HG03103 (cell line): ENCODE results near the gene UBR1.

Source experiments
- ATAC-seq: cut with Tn5 transposase; IDR thresholded peaks from one replicate; pipeline ENCODE4 v1.9.1; 2021; ENCODE audit warnings: low read depth; ENCODE audit not compliant: unreplicated experiment

Gene UBR1

DNA sequence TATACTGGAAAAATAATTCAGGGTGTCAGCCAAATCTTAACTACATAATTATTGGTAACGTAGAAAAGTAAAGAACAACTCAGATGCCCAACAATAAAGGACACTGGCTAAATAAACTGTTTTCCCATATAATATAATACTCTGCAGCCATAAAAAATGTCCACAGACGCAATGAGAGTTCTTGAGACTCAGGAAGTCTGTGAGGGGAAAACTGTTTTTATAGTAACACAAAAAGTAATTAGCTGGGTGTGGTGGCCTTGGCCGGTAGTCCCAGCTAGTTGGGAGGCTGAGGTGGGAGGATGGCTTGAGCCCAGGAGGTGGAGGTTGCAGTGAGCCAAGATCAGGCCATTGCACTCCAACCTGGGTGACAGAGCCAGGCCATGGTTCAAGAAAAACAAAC, 5.5 kb upstream of the UBR1 start:
- no peak for ATAC-seq

- ATAC-seq, result no peak
These were observed 1.9 kb upstream of the UBR1 start for GRCh38 chr15:43107751-43108150.

DNA sequence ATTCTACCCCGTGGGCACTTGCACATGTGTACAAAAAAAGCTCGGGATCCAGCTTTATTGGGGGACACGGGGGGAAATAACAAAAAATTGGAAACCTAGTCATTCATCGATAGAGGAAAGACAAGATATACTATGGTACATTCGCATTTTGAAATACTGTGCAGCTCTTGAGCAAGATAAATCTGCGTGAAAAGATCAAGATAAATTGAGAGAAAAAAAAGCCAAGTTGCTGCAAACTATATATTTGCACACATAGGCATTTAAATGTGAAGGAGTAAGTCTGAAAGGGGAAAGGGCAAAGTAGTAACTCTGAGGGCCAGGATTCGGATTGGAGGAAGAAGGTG, 620 bp upstream of the UBR1 start:
- no peak for ATAC-seq

DNA sequence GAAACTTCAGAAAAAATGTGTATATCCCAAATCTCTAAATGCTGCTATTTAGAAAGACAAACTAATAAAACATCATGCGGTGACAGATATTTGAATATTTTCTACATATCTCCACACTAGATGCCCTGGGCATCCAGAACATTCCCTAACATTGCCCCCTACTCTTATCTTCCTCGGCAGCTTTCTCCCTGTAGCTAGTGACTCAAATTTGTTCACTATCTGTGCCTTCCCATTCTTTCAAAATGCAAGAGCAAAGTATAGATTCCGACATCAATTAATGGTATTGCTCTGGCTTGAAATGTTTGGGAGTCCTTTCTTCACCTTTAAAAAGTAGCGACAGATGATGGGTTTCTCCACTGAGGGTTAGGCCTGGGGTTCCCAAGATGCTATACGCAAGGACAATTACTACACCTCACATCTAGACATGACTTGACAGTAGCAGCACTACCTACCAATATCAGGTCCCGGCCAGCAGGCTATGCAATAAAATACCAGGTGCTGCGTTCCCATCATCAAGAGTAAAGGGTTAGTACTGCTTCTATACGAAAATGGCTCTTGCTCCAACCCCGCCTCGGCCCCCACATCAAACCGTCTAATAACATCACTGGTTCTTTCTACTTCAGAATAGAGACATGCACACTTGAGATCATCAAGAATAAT, 631 bp downstream of the UBR1 start:
- no peak for ATAC-seq

GRCh38 chr15:43104426-43104825, 1.4 kb downstream of the UBR1 start:
- ATAC-seq, result no peak

GRCh38 chr15:43103907-43104306, 1.9 kb downstream of the UBR1 start:
- ATAC-seq, result no peak

DNA sequence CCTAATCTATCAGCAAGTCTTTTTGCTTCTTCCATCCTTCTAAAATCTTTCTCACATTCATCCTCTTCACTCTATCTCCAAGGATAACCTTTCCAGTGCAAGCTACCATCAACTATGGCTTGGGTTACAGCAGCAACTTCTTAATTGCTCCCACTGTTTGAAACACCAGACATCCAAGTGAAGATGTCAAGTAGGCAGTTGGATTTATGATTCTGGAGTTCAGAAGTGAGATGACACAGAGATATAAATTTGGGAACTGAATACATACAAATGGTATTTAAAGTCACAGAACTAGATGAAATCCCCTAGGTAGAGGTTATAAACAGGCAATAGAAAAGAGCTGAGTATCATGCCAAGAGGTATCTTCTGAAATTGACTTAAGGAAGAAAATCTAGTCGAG, 3.7 kb downstream of the UBR1 start:
- no peak for ATAC-seq

DNA sequence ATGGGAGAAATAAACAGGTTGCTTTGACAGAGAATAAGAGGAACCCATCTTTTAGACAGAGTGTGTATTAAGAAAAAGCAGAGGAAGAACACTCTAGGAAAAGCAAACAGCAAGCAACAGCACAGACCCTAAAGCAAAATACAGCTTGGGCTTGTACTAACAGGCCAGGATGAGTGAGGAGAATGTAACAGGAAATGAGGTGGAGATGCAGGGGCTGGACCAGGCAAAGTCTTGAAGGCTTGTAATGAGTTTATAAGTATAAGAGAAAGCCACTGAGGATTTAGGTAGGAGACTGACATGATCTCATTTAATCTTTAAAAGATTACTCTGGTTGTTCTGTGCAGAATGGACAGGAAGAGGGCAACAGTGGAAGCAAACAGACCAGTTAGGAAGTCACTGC, 4.9 kb downstream of the UBR1 start:
- no peak for ATAC-seq

GRCh38 chr15:43099105-43099845, 6.6 kb downstream of the UBR1 start:
- ATAC-seq, result no peak

DNA sequence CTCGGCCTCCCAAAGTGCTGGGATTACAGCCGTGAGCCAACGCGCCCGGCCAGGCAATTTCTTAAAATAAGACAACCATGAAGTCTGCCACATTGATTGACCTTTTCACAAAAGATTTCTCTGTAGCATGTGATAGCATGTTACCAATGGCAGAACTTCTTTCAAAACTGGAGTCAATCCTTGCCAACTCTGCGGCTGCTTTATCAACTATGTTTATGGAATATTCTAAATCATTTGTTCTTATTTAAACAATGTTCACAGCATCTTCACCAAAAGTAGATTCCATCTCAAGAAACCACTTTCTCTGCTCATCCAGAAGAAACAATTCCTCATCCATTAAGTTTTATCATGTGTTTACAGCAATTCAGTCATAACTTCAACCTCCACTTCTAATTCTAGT, 9.4 kb downstream of the UBR1 start:
- no peak for ATAC-seq

- ATAC-seq, result no peak
These were observed 10.0 kb downstream of the UBR1 start for GRCh38 chr15:43095708-43096347.

GRCh38 chr15:43095243-43095642, 10.6 kb downstream of the UBR1 start:
- ATAC-seq, result no peak

DNA sequence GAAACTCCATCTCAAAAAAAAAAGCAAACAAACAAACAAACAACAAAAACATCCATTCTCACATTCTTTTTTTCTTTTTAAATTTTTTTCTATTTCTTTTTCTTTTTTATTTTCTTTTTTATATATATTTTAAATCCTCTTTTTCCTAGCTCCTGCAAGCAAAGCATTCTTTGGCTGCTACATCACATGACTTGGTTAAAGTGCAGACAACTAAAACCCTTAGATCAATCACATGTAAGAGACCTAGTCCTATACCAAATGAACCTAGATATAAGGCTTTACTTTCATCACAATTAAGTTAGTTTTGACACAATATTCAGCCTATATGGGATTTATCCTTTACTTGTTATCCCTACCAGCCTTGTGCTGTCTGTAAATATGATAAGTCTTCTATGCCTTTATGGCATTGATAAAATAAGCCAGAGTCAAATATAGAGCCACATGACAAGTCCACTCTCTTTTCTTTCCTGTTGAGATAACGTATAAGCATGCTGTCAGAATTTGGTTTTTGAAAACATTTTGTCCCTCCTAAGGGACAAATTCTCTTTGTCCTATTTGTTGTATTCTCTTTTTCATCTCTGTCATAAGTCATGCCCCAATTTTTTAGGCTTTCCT, 11.3 kb downstream of the UBR1 start:
- ATAC-seq, result no peak

GRCh38 chr15:43093026-43093425, 12.8 kb downstream of the UBR1 start:
- no peak for ATAC-seq

DNA sequence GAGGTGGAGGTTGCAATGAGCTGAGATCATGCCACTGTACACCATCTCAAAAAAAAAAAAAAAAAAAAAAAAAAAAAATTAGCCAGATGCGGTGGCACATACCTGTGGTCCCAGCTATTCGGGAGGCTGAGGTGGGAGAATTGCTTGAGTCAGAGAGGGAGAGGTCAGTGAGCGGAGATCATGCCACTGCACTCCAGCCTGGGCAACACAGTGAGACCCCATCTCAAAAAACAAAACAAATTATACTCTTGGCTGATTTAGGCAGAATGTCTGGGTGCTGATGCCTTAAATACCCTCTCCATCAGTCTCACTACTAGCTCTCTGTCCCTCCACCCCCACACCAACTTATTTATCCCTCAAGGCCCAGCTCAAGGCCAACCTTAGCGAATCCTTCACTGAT, 14.0 kb downstream of the UBR1 start:
- ATAC-seq, result no peak

DNA sequence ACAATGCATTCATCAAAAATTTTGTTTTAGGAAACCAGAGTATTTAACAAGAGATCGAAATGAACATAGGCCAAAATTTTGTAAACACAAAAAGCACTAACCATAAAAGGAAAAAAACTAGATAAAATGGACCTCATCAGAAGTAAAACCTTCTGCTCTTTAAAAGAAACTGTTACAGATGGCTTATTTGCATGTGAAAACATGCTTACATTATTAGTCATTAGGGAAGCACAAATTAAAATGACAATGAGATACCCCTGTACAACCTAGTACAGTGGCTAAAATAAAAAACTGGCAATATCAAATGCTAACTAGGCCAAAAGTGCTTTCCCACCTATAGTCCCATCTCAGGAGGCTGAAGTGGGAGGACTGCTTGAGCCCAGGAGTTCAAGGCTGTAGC, 19.3 kb downstream of the UBR1 start:
- ATAC-seq, result no peak

DNA sequence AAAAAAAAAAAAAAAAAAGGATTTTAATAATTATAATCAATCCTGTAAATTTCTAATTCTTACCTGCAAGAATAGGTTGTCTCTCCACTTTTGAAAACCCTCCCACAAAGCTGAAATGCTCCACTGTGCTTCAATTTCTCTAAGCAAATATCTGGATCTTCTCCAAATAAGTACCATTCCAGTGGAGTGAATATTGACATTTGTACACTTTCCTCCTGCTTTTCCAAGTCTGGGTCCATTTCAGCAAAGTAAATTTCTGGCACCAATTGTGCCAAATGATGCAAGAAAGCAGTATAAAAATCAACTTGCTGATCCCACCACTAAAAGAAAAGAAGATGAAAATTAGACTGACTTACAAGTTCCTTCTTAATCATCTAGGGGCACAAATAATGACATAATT, 19.9 kb downstream of the UBR1 start:
- no peak for ATAC-seq

- no peak for ATAC-seq
These were observed 23.3 kb downstream of the UBR1 start for GRCh38 chr15:43082509-43082908.

DNA sequence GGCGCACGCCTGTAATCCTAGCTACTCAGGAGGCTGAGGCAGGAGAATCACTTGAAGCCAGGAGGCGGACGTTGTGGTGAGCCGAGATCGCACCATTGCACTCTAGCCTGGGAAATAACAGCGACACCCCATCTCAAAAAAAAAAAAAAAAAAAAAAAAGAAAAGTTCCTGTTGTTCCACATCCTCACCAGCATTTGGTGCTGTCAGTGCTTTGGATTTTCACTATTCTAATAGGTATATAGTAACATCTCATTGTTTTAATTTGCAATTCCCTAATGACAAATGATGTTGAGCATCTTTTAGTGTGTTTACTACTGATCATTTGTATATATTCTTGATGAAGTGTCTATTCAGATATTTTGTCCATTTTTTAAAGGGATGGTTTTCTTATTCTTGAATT, 24.6 kb downstream of the UBR1 start:
- no peak for ATAC-seq

- no peak for ATAC-seq
These were observed 34.4 kb downstream of the UBR1 start for GRCh38 chr15:43071451-43071850.

GRCh38 chr15:43070893-43071292, 34.9 kb downstream of the UBR1 start:
- ATAC-seq, result no peak

- no peak for ATAC-seq
These were observed 35.6 kb downstream of the UBR1 start for GRCh38 chr15:43070249-43070648.
